DOHH2 (cell line): ENCODE measurements around the gene PLCB3.

Experiments
- EZH2phosphoT487 ChIP-seq: fragments of 200-600 bp; sonication (generic); IDR thresholded peaks from 2 replicates; pipeline ENCODE4 v1.6.1; 2017; ENCODE audit warnings: borderline replicate concordance, mild to moderate bottlenecking, antibody characterized with exemption, low read length, moderate library complexity, mixed read lengths
- TF ChIP-seq, protein P1 (sequence below): fragments of 200-600 bp; sonication (generic); IDR thresholded peaks from one replicate; pipeline ENCODE4 v1.5.1; 2014; ENCODE audit warnings: antibody characterized with exemption, mild to moderate bottlenecking, low read depth, low read length; ENCODE audit not compliant: poor library complexity, severe bottlenecking

DNA sequence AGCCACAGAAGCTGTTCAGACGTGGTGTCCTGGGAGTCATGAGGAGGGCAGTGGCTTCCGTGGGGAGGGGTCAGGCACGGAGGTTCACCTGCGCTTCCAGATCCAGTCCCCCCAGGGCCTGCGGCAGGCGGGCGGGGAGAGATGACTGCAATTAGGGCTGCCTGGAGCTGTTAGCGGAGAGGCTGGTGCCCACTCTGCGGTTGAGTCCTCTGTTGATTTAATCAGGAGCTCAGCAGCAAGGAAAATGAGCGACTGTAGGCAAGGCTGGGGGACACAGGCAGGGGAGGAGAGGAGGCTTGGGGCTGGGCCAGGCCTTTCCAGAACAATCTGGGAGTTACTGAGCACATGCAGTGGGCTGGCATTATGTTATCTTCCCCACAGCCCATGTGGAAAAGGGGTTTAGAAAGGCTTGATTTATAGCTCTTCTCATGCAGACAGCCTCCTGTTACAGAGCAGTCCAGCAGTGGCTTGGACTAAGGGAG, 13.1 kb downstream of the PLCB3 start:
- TF ChIP-seq EZH2phosphoT487 = no peak
- TF ChIP-seq, protein P1, sequence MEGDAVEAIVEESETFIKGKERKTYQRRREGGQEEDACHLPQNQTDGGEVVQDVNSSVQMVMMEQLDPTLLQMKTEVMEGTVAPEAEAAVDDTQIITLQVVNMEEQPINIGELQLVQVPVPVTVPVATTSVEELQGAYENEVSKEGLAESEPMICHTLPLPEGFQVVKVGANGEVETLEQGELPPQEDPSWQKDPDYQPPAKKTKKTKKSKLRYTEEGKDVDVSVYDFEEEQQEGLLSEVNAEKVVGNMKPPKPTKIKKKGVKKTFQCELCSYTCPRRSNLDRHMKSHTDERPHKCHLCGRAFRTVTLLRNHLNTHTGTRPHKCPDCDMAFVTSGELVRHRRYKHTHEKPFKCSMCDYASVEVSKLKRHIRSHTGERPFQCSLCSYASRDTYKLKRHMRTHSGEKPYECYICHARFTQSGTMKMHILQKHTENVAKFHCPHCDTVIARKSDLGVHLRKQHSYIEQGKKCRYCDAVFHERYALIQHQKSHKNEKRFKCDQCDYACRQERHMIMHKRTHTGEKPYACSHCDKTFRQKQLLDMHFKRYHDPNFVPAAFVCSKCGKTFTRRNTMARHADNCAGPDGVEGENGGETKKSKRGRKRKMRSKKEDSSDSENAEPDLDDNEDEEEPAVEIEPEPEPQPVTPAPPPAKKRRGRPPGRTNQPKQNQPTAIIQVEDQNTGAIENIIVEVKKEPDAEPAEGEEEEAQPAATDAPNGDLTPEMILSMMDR = no peak
